ENCODE results near the gene PCGF1. TPM values are rescaled to one million over a fixed set of nuclear protein-coding genes. Genes with fewer than 3 reads are reported as not detected.

Gene PCGF1
- total and polyA plus RNA-seq, 2 of the 13 experiments (the other 11 are each of a cell fraction or from before 2014, with no cell fraction given): 20.4 to 22.6 TPM

GRCh38 chr2:74505448-74506246 is 1.8 kb downstream of the PCGF1 start (continued):
- TF ChIP-seq ZNF646 (CRISPR knock-in tag; IDR thresholded peaks at IDR 0.05) (no peak), ZNF317 (CRISPR knock-in tag; IDR thresholded peaks at IDR 0.05) (no peak), FUBP1 (CRISPR knock-in tag; IDR thresholded peaks at IDR 0.05; ENCODE audit: borderline replicate concordance) (no peak), SP4 (CRISPR knock-in tag; IDR thresholded peaks at IDR 0.05) (0 out of 2 replicates have a peak, but pooled peaks have one; percentile 17), ZNF354B (CRISPR knock-in tag; IDR thresholded peaks at IDR 0.05) (no peak), ZNF281 (CRISPR knock-in tag; IDR thresholded peaks at IDR 0.05; ENCODE audit: borderline replicate concordance) (no peak), SMAD9 (CRISPR knock-in tag; IDR thresholded peaks at IDR 0.05) (no peak), NCOA1 (CRISPR knock-in tag; IDR thresholded peaks at IDR 0.05) (no peak), SMARCE1 (IDR thresholded peaks at IDR 0.05; ENCODE audit: borderline replicate concordance) (no peak), PHF8 (CRISPR knock-in tag; IDR thresholded peaks at IDR 0.05) (peak; percentile 30; the same call in 1 of the 2 replicates), RBFOX2 (IDR thresholded peaks at IDR 0.05; ENCODE audit: low read depth, low read length) (peak; percentile 57; the same call in 1 of the 2 replicates), POLR2A (IDR thresholded peaks at IDR 0.05; ENCODE audit: insufficient read depth in 1 of 2, low read depth in 2 of 2, low read length in 2 of 2) (peak in 1 of 2 experiments; percentile 52; a peak in 2 of 4 replicates), POLR2G (IDR thresholded peaks at IDR 0.05; ENCODE audit: low read depth, low read length) (peak; percentile 67; the same call in 1 of the 2 replicates), ZC3H13 (CRISPR knock-in tag; IDR thresholded peaks at IDR 0.05) (peak; percentile 97), ZNF75D (CRISPR knock-in tag; IDR thresholded peaks at IDR 0.05; ENCODE audit: borderline replicate concordance) (0 out of 2 replicates have a peak, but pooled peaks have one; percentile 46), RXRA (CRISPR knock-in tag; IDR thresholded peaks at IDR 0.05) (0 out of 2 replicates have a peak, but pooled peaks have one; percentile 22), YY1 (IDR thresholded peaks at IDR 0.05; ENCODE audit: insufficient read depth, insufficient replicate concordance, low read depth, low read length) (no peak), PAF1 (CRISPR knock-in tag; IDR thresholded peaks at IDR 0.05) (peak; percentile 28; the same call in 1 of the 2 replicates), MLLT10 (CRISPR knock-in tag; IDR thresholded peaks at IDR 0.05) (no peak)
